ENCODE data around the gene CCDC54. TPM values are rescaled to one million over a fixed set of nuclear protein-coding genes. Genes with fewer than 3 reads are reported as not detected.

The CCDC54 gene
- total RNA-seq, 1 donor from 2014 or later: not detected

GRCh38 chr3:107368654-107369398 is 8.4 kb upstream of the CCDC54 start:
- Mint-ChIP-seq H3K27me3 (ENCODE audit: low read depth) (peaks cover 9% of the 10 kb centered on the region), H3K4me1 (ENCODE audit: low read depth) (peaks cover 1% of the 10 kb centered on the region), H3K4me3 (ENCODE audit: low read depth) (no peak overlapping the region), H3K9me3 (no peaks in the 10 kb centered on the region), H3K27ac (no peak overlapping the region), H3K36me3 (ENCODE audit: low read depth) (no peaks in the 10 kb centered on the region)
- no peak for DNase-seq (ENCODE audit: low spot score)
- intact Hi-C loops (cut with micrococcal nuclease): no loop called here

- intact Hi-C loops (cut with micrococcal nuclease): no loop called here
- no peak overlapping the region for H3K27ac Mint-ChIP-seq
- peaks cover 11% of the 10 kb centered on the region for H3K27me3 Mint-ChIP-seq (ENCODE audit: low read depth)
- no peaks in the 10 kb centered on the region for H3K36me3 Mint-ChIP-seq (ENCODE audit: low read depth)
- no peak overlapping the region for H3K4me3 Mint-ChIP-seq (ENCODE audit: low read depth)
- H3K9me3 Mint-ChIP-seq: no peaks in the 10 kb centered on the region
- H3K4me1 Mint-ChIP-seq (ENCODE audit: low read depth): peaks cover 1% of the 10 kb centered on the region
- DNase-seq (ENCODE audit: low spot score): no peak
Observed at GRCh38 chr3:107369791-107370190, 7.4 kb upstream of the CCDC54 start.

GRCh38 chr3:107370907-107371306 is 6.3 kb upstream of the CCDC54 start:
- H3K27ac Mint-ChIP-seq: no peak overlapping the region
- no peak for DNase-seq (ENCODE audit: low spot score)
- no peak overlapping the region for H3K4me3 Mint-ChIP-seq (ENCODE audit: low read depth)
- no peaks in the 10 kb centered on the region for H3K36me3 Mint-ChIP-seq (ENCODE audit: low read depth)
- intact Hi-C loops (cut with micrococcal nuclease): no loop called here
- no peaks in the 10 kb centered on the region for H3K9me3 Mint-ChIP-seq
- H3K4me1 Mint-ChIP-seq (ENCODE audit: low read depth): peaks cover 1% of the 10 kb centered on the region
- peaks cover 19% of the 10 kb centered on the region for H3K27me3 Mint-ChIP-seq (ENCODE audit: low read depth)

- Mint-ChIP-seq H3K4me3 (ENCODE audit: low read depth) (no peak overlapping the region), H3K9me3 (no peaks in the 10 kb centered on the region), H3K27me3 (ENCODE audit: low read depth) (peaks cover 21% of the 10 kb centered on the region), H3K4me1 (ENCODE audit: low read depth) (peaks cover 1% of the 10 kb centered on the region), H3K27ac (no peak overlapping the region), H3K36me3 (ENCODE audit: low read depth) (no peaks in the 10 kb centered on the region)
- DNase-seq (ENCODE audit: low spot score): no peak
- intact Hi-C loops (cut with micrococcal nuclease): no loop called here
Observed at GRCh38 chr3:107372506-107372905, 4.7 kb upstream of the CCDC54 start.

GRCh38 chr3:107373896-107374295 is 3.3 kb upstream of the CCDC54 start:
- DNase-seq (ENCODE audit: low spot score): no peak
- no peak overlapping the region for H3K27ac Mint-ChIP-seq
- no peaks in the 10 kb centered on the region for H3K36me3 Mint-ChIP-seq (ENCODE audit: low read depth)
- H3K4me1 Mint-ChIP-seq (ENCODE audit: low read depth): no peaks in the 10 kb centered on the region
- H3K27me3 Mint-ChIP-seq (ENCODE audit: low read depth): peaks cover 21% of the 10 kb centered on the region
- no peaks in the 10 kb centered on the region for H3K9me3 Mint-ChIP-seq
- no peak overlapping the region for H3K4me3 Mint-ChIP-seq (ENCODE audit: low read depth)
- intact Hi-C loops (cut with micrococcal nuclease): no loop called here

- Mint-ChIP-seq H3K4me1 (ENCODE audit: low read depth) (no peaks in the 10 kb centered on the region), H3K27me3 (ENCODE audit: low read depth) (peaks cover 23% of the 10 kb centered on the region), H3K9me3 (no peaks in the 10 kb centered on the region), H3K4me3 (ENCODE audit: low read depth) (no peak overlapping the region), H3K36me3 (ENCODE audit: low read depth) (no peaks in the 10 kb centered on the region), H3K27ac (no peak overlapping the region)
- no peak for DNase-seq (ENCODE audit: low spot score)
- intact Hi-C loops (cut with micrococcal nuclease): no loop called here
Observed at GRCh38 chr3:107375682-107376081, 1.6 kb upstream of the CCDC54 start.

- no peak for DNase-seq (ENCODE audit: low spot score)
- Mint-ChIP-seq H3K36me3 (ENCODE audit: low read depth) (no peaks in the 10 kb centered on the region), H3K27ac (no peak overlapping the region), H3K27me3 (ENCODE audit: low read depth) (peaks cover 20% of the 10 kb centered on the region), H3K9me3 (no peaks in the 10 kb centered on the region), H3K4me3 (ENCODE audit: low read depth) (no peak overlapping the region), H3K4me1 (ENCODE audit: low read depth) (no peaks in the 10 kb centered on the region)
- intact Hi-C loops (cut with micrococcal nuclease): no loop called here
Observed at GRCh38 chr3:107382631-107383030, 5.4 kb downstream of the CCDC54 start.

GRCh38 chr3:107384428-107384827 is 7.2 kb downstream of the CCDC54 start:
- intact Hi-C loops (cut with micrococcal nuclease): no loop called here
- Mint-ChIP-seq H3K36me3 (ENCODE audit: low read depth) (no peaks in the 10 kb centered on the region), H3K27me3 (ENCODE audit: low read depth) (peaks cover 22% of the 10 kb centered on the region), H3K27ac (no peak overlapping the region), H3K4me3 (ENCODE audit: low read depth) (no peak overlapping the region), H3K4me1 (ENCODE audit: low read depth) (no peaks in the 10 kb centered on the region), H3K9me3 (no peaks in the 10 kb centered on the region)
- DNase-seq (ENCODE audit: low spot score): no peak

GRCh38 chr3:107384907-107385306 is 7.7 kb downstream of the CCDC54 start:
- Mint-ChIP-seq H3K27me3 (ENCODE audit: low read depth) (peaks cover 22% of the 10 kb centered on the region), H3K36me3 (ENCODE audit: low read depth) (no peaks in the 10 kb centered on the region), H3K27ac (no peak overlapping the region), H3K4me3 (ENCODE audit: low read depth) (no peak overlapping the region), H3K9me3 (no peaks in the 10 kb centered on the region), H3K4me1 (ENCODE audit: low read depth) (no peaks in the 10 kb centered on the region)
- no peak for DNase-seq (ENCODE audit: low spot score)
- intact Hi-C loops (cut with micrococcal nuclease): no loop called here

- no peaks in the 10 kb centered on the region for H3K9me3 Mint-ChIP-seq
- no peaks in the 10 kb centered on the region for H3K4me1 Mint-ChIP-seq (ENCODE audit: low read depth)
- H3K36me3 Mint-ChIP-seq (ENCODE audit: low read depth): no peaks in the 10 kb centered on the region
- H3K27ac Mint-ChIP-seq: no peak overlapping the region
- intact Hi-C loops (cut with micrococcal nuclease): no loop called here
- no peak for DNase-seq (ENCODE audit: low spot score)
- H3K4me3 Mint-ChIP-seq (ENCODE audit: low read depth): no peak overlapping the region
- peaks cover 19% of the 10 kb centered on the region for H3K27me3 Mint-ChIP-seq (ENCODE audit: low read depth)
Observed at GRCh38 chr3:107387555-107387954, 10.3 kb downstream of the CCDC54 start.

- H3K4me3 Mint-ChIP-seq (ENCODE audit: low read depth): no peak overlapping the region
- no peaks in the 10 kb centered on the region for H3K9me3 Mint-ChIP-seq
- peaks cover 7% of the 10 kb centered on the region for H3K27me3 Mint-ChIP-seq (ENCODE audit: low read depth)
- H3K4me1 Mint-ChIP-seq (ENCODE audit: low read depth): no peaks in the 10 kb centered on the region
- H3K36me3 Mint-ChIP-seq (ENCODE audit: low read depth): no peaks in the 10 kb centered on the region
- intact Hi-C loops (cut with micrococcal nuclease): no loop called here
- H3K27ac Mint-ChIP-seq: no peak overlapping the region
- no peak for DNase-seq (ENCODE audit: low spot score)
Observed at GRCh38 chr3:107392549-107393165, 15.4 kb downstream of the CCDC54 start.

GRCh38 chr3:107394502-107394901 is 17.3 kb downstream of the CCDC54 start:
- Mint-ChIP-seq H3K4me1 (ENCODE audit: low read depth) (no peaks in the 10 kb centered on the region), H3K36me3 (ENCODE audit: low read depth) (no peaks in the 10 kb centered on the region), H3K27ac (no peak overlapping the region), H3K9me3 (no peaks in the 10 kb centered on the region), H3K27me3 (ENCODE audit: low read depth) (peaks cover 11% of the 10 kb centered on the region), H3K4me3 (ENCODE audit: low read depth) (no peak overlapping the region)
- intact Hi-C loops (cut with micrococcal nuclease): no loop called here
- no peak for DNase-seq (ENCODE audit: low spot score)

GRCh38 chr3:107395066-107395465 is 17.8 kb downstream of the CCDC54 start:
- DNase-seq (ENCODE audit: low spot score): no peak
- Mint-ChIP-seq H3K4me3 (ENCODE audit: low read depth) (no peak overlapping the region), H3K27ac (no peak overlapping the region), H3K27me3 (ENCODE audit: low read depth) (peaks cover 11% of the 10 kb centered on the region), H3K9me3 (no peaks in the 10 kb centered on the region), H3K4me1 (ENCODE audit: low read depth) (no peaks in the 10 kb centered on the region), H3K36me3 (ENCODE audit: low read depth) (no peaks in the 10 kb centered on the region)
- intact Hi-C loops (cut with micrococcal nuclease): no loop called here

Data from activated T-helper 2 cell treated with anti-CD3 and anti-CD28 coated beads, Interferon-gamma antibody, Interleukin-2, Interleukin-4, amounts not matched to agents 10 μg/mL and 5 μg/mL and 100 μg/mL, durations not matched to agents 14 hours and 24 hours and 36 hours (primary cell).